HG03103 (cell line): ENCODE results near the gene TNIK.

ENCODE experiments used
- ATAC-seq: cut with Tn5 transposase; IDR thresholded peaks from one replicate; pipeline ENCODE4 v1.9.1; 2021; ENCODE audit warnings: low read depth; ENCODE audit not compliant: unreplicated experiment

TNIK gene

DNA sequence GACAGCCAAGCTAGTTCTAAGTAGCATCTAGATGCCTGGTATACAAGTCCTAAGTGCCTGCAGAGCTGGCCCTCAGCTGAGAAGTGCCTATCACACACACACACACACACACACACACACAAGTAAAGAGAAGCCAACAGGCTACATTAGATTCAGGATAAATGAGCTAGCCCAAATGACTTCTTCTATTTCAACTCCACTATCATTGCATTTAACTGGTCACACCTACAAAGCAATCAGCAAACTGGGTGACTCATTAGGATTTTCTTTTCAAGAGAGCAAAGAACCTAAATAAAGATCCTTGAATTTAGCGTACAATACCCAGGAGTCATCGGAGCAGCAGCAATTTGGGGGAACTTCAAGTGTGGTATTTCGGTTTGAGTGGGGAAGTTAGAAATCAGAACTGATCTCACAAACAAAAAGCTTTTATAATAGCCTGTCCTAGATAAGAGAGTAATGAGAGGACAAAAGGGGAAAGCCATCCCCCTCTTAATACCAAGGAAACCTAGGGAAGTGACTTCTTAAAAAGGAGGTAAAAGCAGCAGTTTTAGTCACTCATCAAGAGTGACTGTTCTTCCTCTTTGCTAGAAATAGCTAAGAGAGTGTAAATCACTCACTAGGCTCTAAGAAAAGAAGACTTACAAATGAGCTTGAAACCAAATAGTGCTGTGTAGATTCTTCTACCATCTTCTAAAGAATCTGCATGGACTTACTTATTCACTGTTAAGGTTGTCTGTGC is 112.7 kb downstream of the TNIK start:
- peak; percentile 52 for ATAC-seq

- no peak for ATAC-seq
Measured at GRCh38 chr3:171346582-171347300, 113.5 kb downstream of the TNIK start.

DNA sequence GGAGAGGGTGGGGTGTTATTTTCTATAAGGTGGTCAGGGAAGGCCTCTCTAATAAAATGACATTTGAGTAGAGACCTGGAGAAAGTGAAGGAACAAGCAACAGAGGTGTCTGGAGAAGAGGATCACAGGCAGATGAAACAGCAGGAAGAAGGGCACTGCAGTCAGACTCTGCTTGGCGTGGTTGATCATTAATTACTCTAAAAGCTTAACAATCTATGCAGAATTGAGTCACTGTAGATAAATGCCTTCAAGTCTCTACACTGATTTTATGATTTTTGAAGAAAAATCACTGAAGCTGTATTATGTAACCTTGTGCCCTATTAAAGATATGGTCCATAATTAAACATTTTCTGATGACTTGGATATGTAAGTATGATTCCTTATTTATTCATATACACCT is 114.2 kb downstream of the TNIK start:
- ATAC-seq = no peak

GRCh38 chr3:171345107-171345843 is 114.9 kb downstream of the TNIK start:
- ATAC-seq = no peak

DNA sequence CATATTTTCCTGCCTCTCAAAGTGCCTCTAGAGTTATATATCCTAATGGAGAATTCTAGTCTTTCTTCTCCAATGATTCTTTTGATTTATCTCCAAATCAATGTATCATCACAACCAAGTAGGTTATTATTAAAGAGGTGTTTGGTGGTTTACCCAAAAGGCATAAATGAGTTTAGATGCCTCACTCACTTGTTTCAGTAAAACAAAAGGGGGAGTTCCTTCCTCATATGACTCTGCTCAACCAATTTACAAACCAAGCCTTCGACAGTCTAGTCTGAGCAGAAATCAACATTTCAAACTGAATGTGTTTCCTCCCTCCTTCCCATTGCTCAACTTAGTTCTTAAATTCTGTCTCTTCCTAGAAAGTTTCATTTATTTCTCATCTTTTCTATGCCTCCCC is 116.5 kb downstream of the TNIK start:
- no peak for ATAC-seq

DNA sequence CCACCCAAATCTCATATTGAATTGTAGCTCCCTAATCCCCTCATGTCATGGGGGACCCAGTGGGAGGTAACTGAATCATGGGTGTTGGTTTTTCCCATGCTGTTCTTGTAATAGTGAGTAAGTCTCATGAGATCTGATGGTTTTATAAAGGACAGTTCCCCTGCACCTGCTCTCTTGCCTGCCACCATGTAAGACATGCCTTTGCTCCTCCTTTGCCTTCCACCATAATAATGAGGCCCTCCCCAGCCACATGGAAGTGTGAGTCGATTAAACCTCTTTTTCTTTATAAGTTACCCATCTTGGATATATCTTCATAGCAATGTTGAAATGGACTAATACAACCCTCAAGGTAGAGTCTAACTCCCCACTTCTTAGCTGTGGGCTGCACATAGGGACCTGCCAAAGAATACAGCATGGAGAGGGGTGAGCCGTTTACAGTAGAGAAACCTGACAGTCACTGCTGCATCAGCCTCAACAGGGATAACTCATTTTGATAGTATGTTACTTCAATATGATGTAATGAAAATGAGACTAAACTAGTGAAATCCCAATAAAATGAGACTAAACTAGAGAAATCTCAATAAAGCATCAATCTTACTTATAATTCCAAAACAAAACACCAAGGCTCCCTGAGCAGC is 117.3 kb downstream of the TNIK start:
- ATAC-seq = no peak

DNA sequence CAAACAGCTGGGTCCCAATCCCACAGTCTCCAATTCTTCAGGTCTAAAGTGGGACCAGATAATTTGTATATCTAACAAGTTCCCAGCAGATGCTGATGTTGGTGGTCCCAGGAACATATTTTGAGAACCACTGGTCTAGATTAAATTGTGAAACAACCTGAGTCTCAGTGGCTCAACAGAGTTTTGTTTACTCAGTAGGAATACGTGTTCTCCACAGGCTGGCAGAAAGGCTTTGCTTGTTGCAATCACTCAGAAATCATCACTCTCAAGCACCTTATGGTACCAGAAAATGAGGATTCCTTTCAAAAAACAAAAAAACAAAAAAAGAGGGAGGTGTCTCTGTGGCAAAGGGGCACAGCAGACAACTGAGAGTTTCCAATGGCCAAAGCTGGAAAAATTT is 118.0 kb downstream of the TNIK start:
- ATAC-seq = no peak

DNA sequence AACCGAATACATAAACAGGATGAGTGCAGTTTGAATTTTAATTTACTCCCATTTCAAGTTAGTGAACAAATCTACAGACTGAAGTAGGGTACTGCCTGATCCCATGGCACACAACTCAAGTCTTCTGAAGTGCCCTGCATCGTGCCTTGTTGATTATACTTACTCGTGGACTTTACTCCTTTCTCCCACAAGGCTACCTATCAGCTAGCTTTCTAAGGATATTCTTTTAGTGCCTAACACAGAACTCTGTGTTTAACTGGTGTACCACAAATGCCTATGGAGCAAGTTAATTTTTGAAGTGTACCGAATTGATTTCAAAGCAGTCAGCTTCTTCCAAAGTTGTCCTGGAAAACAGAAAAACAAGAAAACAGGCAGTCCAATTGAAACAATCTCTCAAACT is 119.8 kb downstream of the TNIK start:
- no peak for ATAC-seq

- ATAC-seq = no peak
Measured at GRCh38 chr3:171339598-171339997, 120.6 kb downstream of the TNIK start.

DNA sequence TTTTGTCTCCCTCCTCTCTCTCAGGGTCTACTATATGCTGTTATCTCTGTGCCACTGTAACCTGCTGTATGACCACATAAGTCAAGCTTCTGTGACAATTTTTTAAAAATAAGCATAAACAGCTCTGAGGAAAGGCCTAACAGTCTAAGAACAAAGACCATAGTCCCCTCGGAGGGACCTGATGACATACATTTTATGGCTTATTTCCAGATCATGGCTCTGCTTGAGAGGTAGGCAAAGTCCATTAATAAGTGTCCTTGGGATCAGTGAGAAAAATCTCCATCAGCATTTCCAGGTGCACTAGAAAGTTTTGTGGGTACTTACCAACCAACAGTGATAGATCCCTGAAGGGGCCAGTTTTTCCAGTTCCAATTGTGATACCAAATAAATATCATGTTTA is 123.8 kb downstream of the TNIK start:
- no peak for ATAC-seq

DNA sequence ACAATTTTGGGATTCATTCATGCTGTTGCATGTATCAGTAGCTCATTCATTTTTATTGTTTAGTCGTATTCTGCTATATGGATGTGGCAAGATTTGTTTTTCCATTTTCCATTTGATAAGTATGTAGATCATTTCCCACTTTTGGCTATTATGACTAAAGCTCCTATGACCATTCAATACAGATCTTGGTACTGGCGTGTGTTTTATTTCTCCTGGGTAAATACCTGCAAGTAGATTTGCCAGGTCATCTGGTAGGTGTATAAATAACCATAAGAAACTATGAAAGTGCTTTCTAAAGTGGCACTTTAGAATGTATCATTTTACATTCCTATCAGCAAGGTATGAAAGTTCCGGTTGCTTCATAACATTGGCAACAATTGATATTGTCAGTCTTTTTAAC is 124.6 kb downstream of the TNIK start:
- ATAC-seq = no peak

DNA sequence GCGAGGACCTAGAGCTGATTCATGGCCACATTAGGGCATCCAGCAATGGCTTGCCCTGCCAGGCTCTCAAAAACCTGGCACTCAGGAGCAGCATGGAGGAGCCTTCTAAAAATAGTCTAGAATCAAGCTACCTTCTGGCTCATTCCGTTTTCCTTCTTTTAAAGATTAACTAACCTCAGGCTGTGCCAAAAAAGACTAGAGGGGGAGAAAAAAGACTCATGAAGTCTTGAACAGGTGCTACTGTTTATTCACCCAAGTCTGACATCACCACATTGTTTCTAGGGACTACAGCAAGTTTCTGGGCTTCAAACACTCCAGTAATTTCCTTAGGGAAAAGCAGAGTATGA is 125.8 kb downstream of the TNIK start:
- no peak for ATAC-seq

DNA sequence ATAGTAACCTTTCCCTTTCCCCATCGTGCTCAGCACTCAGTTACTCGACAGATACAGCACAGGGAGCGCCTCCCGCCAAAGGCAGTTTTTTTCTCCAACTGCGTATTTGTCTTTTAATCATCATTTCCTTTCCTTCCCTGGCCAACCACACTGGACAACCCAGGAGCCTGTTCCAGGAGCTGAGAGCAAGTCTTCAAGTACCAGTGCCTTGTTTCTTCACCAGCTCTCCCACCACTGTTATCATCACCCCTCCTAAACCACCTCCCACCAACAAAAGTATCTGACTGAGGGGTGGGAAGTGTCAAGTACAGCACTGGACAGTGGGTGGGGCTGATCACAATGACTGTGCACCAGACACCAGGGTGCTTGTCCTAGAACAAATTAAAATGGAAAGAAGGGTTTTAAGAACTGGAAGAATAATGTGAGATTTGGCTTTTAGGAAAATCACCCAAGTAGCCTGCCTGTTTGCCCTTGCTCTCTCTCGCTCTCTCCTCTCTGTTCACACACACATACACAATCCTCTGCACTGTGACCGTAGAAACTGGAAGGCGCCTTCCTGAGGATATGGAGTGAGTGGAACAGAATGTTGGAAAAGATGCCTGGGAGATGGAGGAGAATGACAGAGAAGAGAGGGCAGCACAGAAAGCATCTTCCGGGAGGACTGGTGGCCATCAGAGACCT is 126.3 kb downstream of the TNIK start:
- no peak for ATAC-seq

DNA sequence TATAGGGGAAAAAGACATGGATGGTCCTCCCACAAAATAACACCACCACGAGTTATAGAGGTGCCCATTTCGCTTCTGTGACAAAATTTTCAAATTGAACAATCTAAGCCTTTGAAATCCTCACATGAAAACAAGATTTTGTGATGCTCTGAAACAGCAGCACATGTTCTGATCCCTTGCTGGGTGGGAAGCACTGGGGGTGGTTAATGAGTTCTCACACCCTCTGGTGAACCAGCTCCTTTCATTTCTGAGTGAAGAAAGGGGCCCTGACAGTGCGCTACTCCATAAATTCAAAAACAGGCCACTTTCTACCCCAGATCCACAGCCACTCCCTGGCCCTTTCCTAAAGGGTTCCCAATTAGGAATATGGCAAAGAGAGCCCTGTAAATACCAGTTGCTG is 129.3 kb downstream of the TNIK start:
- ATAC-seq = no peak

DNA sequence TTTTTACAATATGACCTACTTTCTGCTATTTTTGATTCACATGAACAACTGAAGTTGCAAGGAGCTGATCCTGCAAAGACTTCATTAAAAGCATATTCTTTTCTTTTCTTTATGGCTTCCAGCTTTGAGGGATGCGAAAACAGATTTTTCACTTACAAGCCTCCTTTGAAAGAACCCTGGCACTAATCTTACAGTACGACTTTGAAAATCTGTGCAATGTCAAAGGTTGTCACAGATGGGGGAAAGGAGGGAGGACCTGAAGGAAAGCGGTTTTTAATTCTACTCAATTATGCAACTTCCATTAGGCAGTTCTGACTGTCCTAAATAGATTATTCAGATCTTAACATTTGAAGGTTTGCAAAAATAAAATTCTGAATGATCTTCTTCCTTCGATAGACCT is 130.5 kb downstream of the TNIK start:
- no peak for ATAC-seq

DNA sequence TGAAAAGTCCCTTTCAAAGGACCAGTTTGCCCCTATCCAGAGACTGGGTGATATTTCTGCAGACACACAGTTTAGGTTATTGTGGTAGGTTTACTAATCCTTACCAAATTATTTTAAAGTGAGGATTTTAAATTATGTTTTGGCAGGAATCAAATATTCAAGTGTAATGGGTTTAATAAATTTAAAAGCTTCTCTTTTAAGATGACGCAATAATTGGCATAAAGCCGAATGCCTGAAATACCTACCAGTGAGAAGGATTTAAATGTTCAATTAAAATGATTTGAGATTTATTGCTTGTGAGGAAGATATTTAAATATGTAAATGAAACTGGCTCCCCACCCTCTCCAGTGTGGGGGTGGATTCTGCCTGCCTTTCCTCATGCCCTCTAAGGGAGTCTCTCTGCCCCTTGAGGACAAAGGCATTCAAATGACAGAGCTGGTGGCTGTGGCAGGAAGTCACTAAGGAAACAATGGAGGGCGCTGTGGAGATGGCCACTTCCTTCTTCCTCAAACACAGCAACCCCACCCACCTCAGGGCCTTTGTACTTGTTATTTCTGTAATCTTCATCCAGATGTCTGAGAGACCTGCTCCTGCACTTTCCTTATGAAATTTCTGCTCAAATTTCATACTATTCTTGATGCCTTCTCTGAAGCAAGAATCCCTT is 131.7 kb downstream of the TNIK start:
- no peak for ATAC-seq

DNA sequence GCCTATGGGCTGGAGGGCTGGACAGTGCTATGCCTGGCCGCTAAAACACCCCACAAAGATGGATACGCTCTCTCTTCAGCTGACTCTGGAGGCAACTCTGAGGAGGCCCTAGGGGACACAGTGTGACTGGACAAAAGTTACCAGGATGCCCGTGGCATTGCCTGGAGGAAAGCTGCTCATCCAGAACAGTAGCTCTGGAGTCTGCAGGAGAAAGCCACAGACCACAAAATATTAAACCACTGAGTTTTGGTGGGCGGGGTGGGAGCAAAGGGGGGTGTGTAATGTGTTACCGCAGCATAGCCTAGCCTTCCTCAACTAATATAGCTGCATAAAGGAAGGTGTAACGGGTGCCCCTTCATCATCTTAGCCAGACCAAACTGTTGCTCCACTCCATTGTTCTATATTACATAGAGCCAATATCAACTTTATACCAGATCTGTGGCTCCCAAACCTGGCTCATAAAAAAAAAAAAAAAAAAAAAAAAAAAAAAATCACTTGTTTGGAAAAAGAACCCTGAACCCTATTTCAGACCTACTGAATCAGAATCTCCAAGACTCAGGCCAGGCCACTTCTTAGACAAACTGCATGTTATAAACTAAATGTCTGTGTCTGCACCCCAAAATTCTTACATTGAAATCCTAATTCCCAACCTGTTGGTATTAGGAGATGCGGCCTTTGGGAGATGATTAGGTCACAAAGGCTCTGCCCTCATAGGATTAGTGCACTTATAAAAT is 132.6 kb downstream of the TNIK start:
- no peak for ATAC-seq

DNA sequence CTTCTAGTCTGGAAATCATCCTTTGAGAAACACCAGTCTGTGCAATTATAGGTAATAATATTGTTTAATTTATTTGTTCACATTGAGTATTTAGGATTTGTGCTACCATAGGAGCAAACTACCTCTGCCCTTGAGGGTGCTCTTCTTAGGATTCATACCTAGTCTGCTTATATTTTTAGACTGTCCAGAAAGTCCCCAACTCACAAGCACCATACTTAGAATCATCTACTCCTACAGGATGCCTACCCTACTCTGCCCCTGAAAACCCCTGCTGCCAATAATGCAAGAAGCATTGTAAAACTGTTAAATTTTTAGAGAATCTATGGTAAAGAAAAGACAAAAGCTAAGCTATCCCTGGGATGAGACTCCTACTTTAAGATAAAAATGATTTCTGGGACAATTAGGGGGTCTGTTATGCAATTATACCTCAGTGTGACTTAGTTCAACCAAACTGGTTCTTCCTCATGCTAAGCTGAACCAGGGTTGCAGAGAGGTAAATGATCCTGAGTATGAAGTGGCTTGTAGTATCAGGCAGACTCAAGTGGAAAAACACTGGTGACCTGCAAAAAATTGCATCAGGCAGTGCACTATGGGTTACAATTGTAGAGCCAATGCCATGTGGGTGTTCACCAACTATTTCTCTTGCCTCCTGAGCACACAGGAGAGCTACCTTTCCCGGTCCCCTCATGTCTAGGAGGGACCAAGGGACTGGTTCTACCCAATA is 133.3 kb downstream of the TNIK start:
- ATAC-seq = no peak
